Peyer's patch (tissue), 4 donors: ENCODE measurements around the gene ALMS1.

Experiments
- CTCF ChIP-seq, 6 experiments: fragments of 450-650 bp in 4 of 6; fragments of 200-600 bp in 2 of 6; sonication (generic) in 1 of 6; IDR thresholded peaks; one replicate each; pipeline ENCODE4 v1.5.1; 2017 to 2019; ENCODE audit warnings: antibody characterized with exemption in 6 of 6, mild to moderate bottlenecking in 3 of 6, moderate library complexity in 1 of 6
- POLR2A ChIP-seq, 2 donors: fragments of 450-650 bp; IDR thresholded peaks; one replicate each; pipeline ENCODE4 v1.5.1; 2017; ENCODE audit warnings: antibody characterized with exemption in 2 of 2, mild to moderate bottlenecking in 2 of 2, moderate library complexity in 2 of 2

DNA sequence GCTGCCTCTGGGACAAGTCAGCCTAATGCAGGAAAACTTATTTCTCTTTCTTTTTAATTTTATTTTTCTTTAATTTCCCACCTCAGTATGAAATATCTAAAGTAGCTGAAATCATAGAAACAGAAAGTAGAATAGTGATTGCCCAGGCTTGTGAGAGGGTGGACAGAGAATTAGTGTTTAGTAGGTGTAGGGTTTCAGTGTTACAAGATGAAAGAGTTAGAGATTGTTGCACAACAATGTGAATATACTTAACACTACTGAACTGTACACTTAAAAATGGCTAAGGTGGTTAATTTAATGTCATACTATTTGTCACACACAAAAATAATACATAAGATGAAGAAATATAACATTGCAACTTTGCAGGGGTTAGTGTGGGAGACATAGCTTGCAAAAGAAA, 175.8 kb downstream of the ALMS1 start:
- TF ChIP-seq CTCF (IDR thresholded peaks at IDR 0.05) (no peak), POLR2A (IDR thresholded peaks at IDR 0.05) (no peak)
